Measurements from ENCODE around the gene TMEM59L.

- TF ChIP-seq GATA2 (IDR thresholded peaks at IDR 0.05; ENCODE audit: low read depth, low read length), result no peak
- TF ChIP-seq GATA3 (IDR thresholded peaks at IDR 0.05; ENCODE audit: low read depth, low read length), result no peak
Measured at GRCh38 chr19:18656337-18657086, 43.8 kb downstream of the TMEM59L start.
